ENCODE results near the gene FAM20C. TPM values are rescaled to one million over a fixed set of nuclear protein-coding genes. Genes with fewer than 3 reads are reported as not detected.

FAM20C gene
- total and polyA plus RNA-seq, 2 donors (not counting 3 experiments of a cell fraction or from before 2014, with no cell fraction given) = 14.2 to 34.5 TPM

- no peak for TF ChIP-seq GATA2 (IDR thresholded peaks at IDR 0.05; ENCODE audit: insufficient read depth, insufficient read length, low read depth, low read length)
- no peak for TF ChIP-seq CTCF (IDR thresholded peaks at IDR 0.05; ENCODE audit: extremely low read depth in 1 of 2, insufficient read depth in 1 of 2, low read depth in 1 of 2, low read length in 2 of 2)
- no peak for TF ChIP-seq EZH2 (IDR thresholded peaks at IDR 0.05; ENCODE audit: borderline replicate concordance, low read depth, low read length, severe bottlenecking)
- FAIRE-seq = no peak
- Histone ChIP-seq H3K27ac (ENCODE audit: insufficient read depth, low read depth, low read length) (no peak overlapping the region), H3K4me3 (replicated peaks in 1 of 3; ENCODE audit: insufficient read depth in 1 of 3, low read depth in 1 of 3, low read length in 3 of 3) (no peak overlapping the region), H3K36me3 (ENCODE audit: control insufficient read depth in 2 of 2, extremely low read depth in 1 of 2, insufficient read depth in 2 of 2, low read length in 2 of 2) (no peaks in the 10 kb centered on the region), H3K4me1 (ENCODE audit: control insufficient read depth, extremely low read depth, insufficient read depth, low read length) (no peaks in the 10 kb centered on the region), H3K79me2 (ENCODE audit: control insufficient read depth, insufficient read depth, low read length) (no peaks in the 10 kb centered on the region), H3K9ac (replicated peaks; ENCODE audit: extremely low read depth, insufficient read depth, low read length) (no peak overlapping the region), H2AFZ (ENCODE audit: low read depth, low read length) (no peak overlapping the region), H4K20me1 (replicated peaks; ENCODE audit: control insufficient read depth, extremely low read depth, insufficient read depth, low read length) (no peaks in the 10 kb centered on the region), H3K9me3 (replicated peaks; ENCODE audit: control insufficient read depth, insufficient read depth, low read length) (no peaks in the 10 kb centered on the region), H3K9me1 (replicated peaks; ENCODE audit: control insufficient read depth, extremely low read depth, insufficient read depth, low read length) (no peaks in the 10 kb centered on the region), H3K27me3 (ENCODE audit: control insufficient read depth in 2 of 2, insufficient read depth in 2 of 2, low read length in 2 of 2) (peaks cover 17 to 29% of the 10 kb centered on the region in 2 experiments), H3K4me2 (ENCODE audit: insufficient read depth, low read length) (no peak overlapping the region)
- DNase-seq (ENCODE audit: low read depth, low spot score) = no peak
- intact Hi-C loops (cut with micrococcal nuclease) (no loop called here), dilution Hi-C loops (cut with MboI; ENCODE audit: extremely low pct_ligation_motif_present, low sequenced_read_pairs) (no loop called here)
- ChIA-PET POLR2A (no interaction called here), CTCF (no interaction called here)
- no TSS peak for BruUV-seq (replicated peaks)
Observed at GRCh38 chr7:285731-286130, 93.4 kb downstream of the FAM20C start.

GRCh38 chr7:286266-286665 lies 93.9 kb downstream of the FAM20C start:
- ChIA-PET CTCF (no interaction called here), POLR2A (no interaction called here)
- FAIRE-seq = no peak
- H3K27me3 ChIP-seq (ENCODE audit: control insufficient read depth in 2 of 2, insufficient read depth in 2 of 2, low read length in 2 of 2) = peaks cover 18 to 32% of the 10 kb centered on the region in 2 experiments
- H3K27ac ChIP-seq (ENCODE audit: insufficient read depth, low read depth, low read length) = no peak overlapping the region
- H3K4me2 ChIP-seq (ENCODE audit: insufficient read depth, low read length) = no peak overlapping the region
- intact Hi-C loops (cut with micrococcal nuclease) (no loop called here), dilution Hi-C loops (cut with MboI; ENCODE audit: extremely low pct_ligation_motif_present, low sequenced_read_pairs) (no loop called here)
- H3K9me1 ChIP-seq (replicated peaks; ENCODE audit: control insufficient read depth, extremely low read depth, insufficient read depth, low read length) = no peaks in the 10 kb centered on the region
- H3K79me2 ChIP-seq (ENCODE audit: control insufficient read depth, insufficient read depth, low read length) = no peaks in the 10 kb centered on the region
- DNase-seq (ENCODE audit: low read depth, low spot score) = no peak
- no peaks in the 10 kb centered on the region for H4K20me1 ChIP-seq (replicated peaks; ENCODE audit: control insufficient read depth, extremely low read depth, insufficient read depth, low read length)
- no TSS peak for BruUV-seq (replicated peaks)
- H2AFZ ChIP-seq (ENCODE audit: low read depth, low read length) = no peak overlapping the region
- TF ChIP-seq MAX (IDR thresholded peaks at IDR 0.05; ENCODE audit: insufficient read depth, insufficient read length) (no peak), EZH2 (IDR thresholded peaks at IDR 0.05; ENCODE audit: borderline replicate concordance, low read depth, low read length, severe bottlenecking) (no peak), POLR2A (IDR thresholded peaks at IDR 0.05; ENCODE audit: low read depth, low read length) (no peak), POLR2AphosphoS5 (IDR thresholded peaks at IDR 0.05; ENCODE audit: insufficient read depth, low read depth, low read length) (no peak), CTCF (IDR thresholded peaks at IDR 0.05; ENCODE audit: extremely low read depth in 1 of 2, insufficient read depth in 1 of 2, low read depth in 1 of 2, low read length in 2 of 2) (no peak)
- no peaks in the 10 kb centered on the region for H3K36me3 ChIP-seq (ENCODE audit: control insufficient read depth in 2 of 2, extremely low read depth in 1 of 2, insufficient read depth in 2 of 2, low read length in 2 of 2)
- no peaks in the 10 kb centered on the region for H3K4me1 ChIP-seq (ENCODE audit: control insufficient read depth, extremely low read depth, insufficient read depth, low read length)
- no peaks in the 10 kb centered on the region for H3K9me3 ChIP-seq (replicated peaks; ENCODE audit: control insufficient read depth, insufficient read depth, low read length)
- no peak overlapping the region for H3K4me3 ChIP-seq (replicated peaks in 1 of 3; ENCODE audit: insufficient read depth in 1 of 3, low read depth in 1 of 3, low read length in 3 of 3)
- H3K9ac ChIP-seq (replicated peaks; ENCODE audit: extremely low read depth, insufficient read depth, low read length) = no peak overlapping the region
